ENCODE results near the gene C4orf50. TPM values are rescaled to one million over a fixed set of nuclear protein-coding genes. Genes with fewer than 3 reads are reported as not detected.

The C4orf50 gene
- polyA plus RNA-seq, 1 donor from 2014 or later, result 1.6 TPM

- TF ChIP-seq SMC3 (conservative IDR thresholded peaks at IDR 0.05; ENCODE audit: poor library complexity) (no peak), REST (IDR thresholded peaks at IDR 0.05; ENCODE audit: borderline replicate concordance) (no peak), RAD21 (conservative IDR thresholded peaks at IDR 0.05) (no peak), MXI1 (conservative IDR thresholded peaks at IDR 0.05; ENCODE audit: poor library complexity, severe bottlenecking) (no peak), TAF1 (IDR thresholded peaks at IDR 0.05; ENCODE audit: low read depth) (no peak), EP300 (conservative IDR thresholded peaks at IDR 0.05; ENCODE audit: poor library complexity, severe bottlenecking) (no peak), POLR2AphosphoS5 (IDR thresholded peaks at IDR 0.05) (no peak), CTCF (IDR thresholded peaks at IDR 0.05; ENCODE audit: poor library complexity, severe bottlenecking) (no peak), EZH2 (IDR thresholded peaks at IDR 0.05; ENCODE audit: borderline replicate concordance, insufficient read depth, low read length, poor library complexity, severe bottlenecking) (no peak)
- Histone ChIP-seq H3K9me2 (ENCODE audit: insufficient read depth, low read length) (no peaks in the 10 kb centered on the region), H4K20me1 (ENCODE audit: insufficient read depth) (no peaks in the 10 kb centered on the region), H3K79me2 (replicated peaks; ENCODE audit: insufficient read depth, low read length) (no peaks in the 10 kb centered on the region), H3K27ac (ENCODE audit: low read length) (no peak overlapping the region), H3K27me3 (ENCODE audit: insufficient read depth, low read depth, low read length) (no peaks in the 10 kb centered on the region), H3K36me3 (ENCODE audit: insufficient read depth, low read length) (no peaks in the 10 kb centered on the region), H3K4me2 (ENCODE audit: low read length) (no peak overlapping the region), H3F3A (ENCODE audit: insufficient read depth, low read length, poor library complexity, severe bottlenecking) (no peaks in the 10 kb centered on the region), H3K9me3 (ENCODE audit: low read length) (no peaks in the 10 kb centered on the region), H3K9ac (ENCODE audit: low read length) (no peak overlapping the region), H3K4me3 (ENCODE audit: low read length) (no peak overlapping the region), H2AFZ (ENCODE audit: low read depth, low read length) (no peak overlapping the region)
These were observed 9.9 kb upstream of the C4orf50 start for GRCh38 chr4:6028168-6028567.

- Histone ChIP-seq H3K9me3 (ENCODE audit: low read length) (no peaks in the 10 kb centered on the region), H3K79me2 (replicated peaks; ENCODE audit: insufficient read depth, low read length) (no peaks in the 10 kb centered on the region), H2AFZ (ENCODE audit: low read depth, low read length) (no peak overlapping the region), H3K27me3 (ENCODE audit: insufficient read depth, low read depth, low read length) (no peaks in the 10 kb centered on the region), H3K4me2 (ENCODE audit: low read length) (no peak overlapping the region), H3F3A (ENCODE audit: insufficient read depth, low read length, poor library complexity, severe bottlenecking) (no peaks in the 10 kb centered on the region), H3K9me2 (ENCODE audit: insufficient read depth, low read length) (no peaks in the 10 kb centered on the region), H3K36me3 (ENCODE audit: insufficient read depth, low read length) (no peaks in the 10 kb centered on the region), H3K27ac (ENCODE audit: low read length) (no peak overlapping the region), H4K20me1 (ENCODE audit: insufficient read depth) (no peaks in the 10 kb centered on the region), H3K9ac (ENCODE audit: low read length) (no peak overlapping the region), H3K4me3 (ENCODE audit: low read length) (no peak overlapping the region)
- TF ChIP-seq EZH2 (IDR thresholded peaks at IDR 0.05; ENCODE audit: borderline replicate concordance, insufficient read depth, low read length, poor library complexity, severe bottlenecking), result no peak
- TF ChIP-seq CTCF (IDR thresholded peaks at IDR 0.05; ENCODE audit: poor library complexity, severe bottlenecking), result no peak
- no peak for TF ChIP-seq TAF1 (IDR thresholded peaks at IDR 0.05; ENCODE audit: low read depth)
- TF ChIP-seq SMC3 (conservative IDR thresholded peaks at IDR 0.05; ENCODE audit: poor library complexity), result no peak
- no peak for TF ChIP-seq EP300 (conservative IDR thresholded peaks at IDR 0.05; ENCODE audit: poor library complexity, severe bottlenecking)
- no peak for TF ChIP-seq REST (IDR thresholded peaks at IDR 0.05; ENCODE audit: borderline replicate concordance)
- no peak for TF ChIP-seq POLR2AphosphoS5 (IDR thresholded peaks at IDR 0.05)
These were observed 9.2 kb upstream of the C4orf50 start for GRCh38 chr4:6027392-6027791.
